Esophagus muscularis mucosa (tissue), 4 donors: ENCODE measurements around the gene SULT1A1. TPM values are rescaled to one million over a fixed set of nuclear protein-coding genes. Genes with fewer than 3 reads are reported as not detected.

ENCODE experiments used
- DNase-seq: peaks from one replicate; pipeline ENCODE4 v3.0.0-alpha.2; 2017; ENCODE audit errors: extremely low spot score
- H3K27ac ChIP-seq, 4 donors: fragments of 200-600 bp; sonication (generic); replicated peaks in 1 of 4; 1 replicate in 3 of 4; 2 replicates in 1 of 4; pipeline ENCODE4 v1.5.1; 2016 to 2019; ENCODE audit warnings: mild to moderate bottlenecking in 1 of 4
- H3K27me3 ChIP-seq, 4 donors: fragments of 200-600 bp; sonication (generic); one replicate each; pipeline versions ENCODE4 v1.5.1 to v1.6.0; 2016 to 2019
- H3K36me3 ChIP-seq, 4 donors: fragments of 200-600 bp; sonication (generic); one replicate each; pipeline ENCODE4 v1.5.1; 2016 to 2019
- H3K4me1 ChIP-seq, 4 donors: fragments of 200-600 bp; sonication (generic); one replicate each; pipeline ENCODE4 v1.5.1; 2016 to 2019
- H3K4me3 ChIP-seq, 4 donors: fragments of 200-600 bp; sonication (generic); 1 replicate in 2 of 4; 2 replicates in 2 of 4; pipeline ENCODE4 v1.5.1; 2016 to 2019; ENCODE audit warnings: mild to moderate bottlenecking in 4 of 4, moderate library complexity in 1 of 4
- H3K9me3 ChIP-seq, 4 donors: fragments of 200-600 bp; sonication (generic); 1 replicate in 3 of 4; 2 replicates in 1 of 4; pipeline ENCODE4 v1.5.1; 2016 to 2019
- EP300 ChIP-seq: sonication (generic); formaldehyde crosslinking; IDR thresholded peaks from one replicate; pipeline ENCODE4 v1.6.1; 2017; ENCODE audit warnings: antibody characterized with exemption
- POLR2A ChIP-seq: fragments of 450-650 bp; IDR thresholded peaks from one replicate; pipeline ENCODE4 v1.6.1; 2017; ENCODE audit warnings: antibody characterized with exemption, moderate library complexity, mild to moderate bottlenecking, low read depth
- POLR2AphosphoS5 ChIP-seq, 2 donors: sonication (generic); formaldehyde crosslinking; IDR thresholded peaks; one replicate each; pipeline ENCODE4 v1.6.1; 2017; ENCODE audit warnings: antibody characterized with exemption in 2 of 2
- WGBS: methylation state at CpG from one replicate; pipeline ENCODE4 v1.1.5; 2018; 5-methylcytosine and 5-hydroxymethylcytosine counted together
- intact Hi-C: fragments of 100-400 bp; cut with DNase I; formaldehyde crosslinking; loops from one replicate; pipeline ENCODE4 v1.15.1; 2023
- total RNA-seq, 4 donors: library from RNA; depleted of rRNA; stranded (reverse); fragments of >200 nt; gene quantifications; one replicate each; pipeline versions ENCODE4 v1.1.0 to v1.2.1, GENCODE V29; 2016
- TF ChIP-seq, protein P1 (sequence below), 3 experiments: fragments of 200-600 bp in 2 of 3; fragments of 450-650 bp in 1 of 3; sonication (generic) in 2 of 3; IDR thresholded peaks; one replicate each; pipeline ENCODE4 v1.5.1; 2017 to 2019; ENCODE audit warnings: antibody characterized with exemption in 3 of 3, mild to moderate bottlenecking in 2 of 3, moderate library complexity in 1 of 3

SULT1A1 gene
- total RNA-seq, 4 donors from 2014 or later, result 10.4 to 22.0 (median 16.7) TPM

DNA sequence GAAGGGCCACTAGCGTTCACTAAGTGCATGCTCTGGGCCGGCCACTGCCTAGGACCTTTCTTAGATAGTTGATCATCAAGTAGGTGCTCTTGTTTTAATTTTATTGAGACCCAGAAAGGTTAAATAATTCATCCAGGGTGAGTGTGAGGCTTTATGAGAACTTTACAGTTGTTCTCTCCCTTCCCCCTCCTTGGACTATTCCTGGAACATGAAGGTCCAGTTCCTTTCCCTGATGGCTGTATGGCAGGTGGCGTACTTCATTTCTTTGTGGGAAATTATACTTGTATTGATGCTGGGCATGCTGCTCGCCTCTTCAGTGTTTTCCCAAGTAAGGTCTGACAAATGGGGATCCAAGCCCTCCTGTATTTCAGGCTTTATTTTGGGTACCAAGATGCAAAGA, 47.6 kb downstream of the SULT1A1 start:
- 98% methylated on average over 4 of the region's 4 CpGs for WGBS
- no peak overlapping the region for H3K4me3 ChIP-seq
- no peak for DNase-seq
- H3K9me3 ChIP-seq, result peaks cover 0 to 3% (median under 1%) of the 10 kb centered on the region in 4 donors
- peaks cover 0 to 8% (median 4%) of the 10 kb centered on the region in 4 donors for H3K4me1 ChIP-seq
- peaks cover 6 to 26% (median 22%) of the 10 kb centered on the region in 4 donors for H3K36me3 ChIP-seq
- intact Hi-C loops, result no loop called here
- H3K27ac ChIP-seq, result no peak overlapping the region
- TF ChIP-seq, protein P1, sequence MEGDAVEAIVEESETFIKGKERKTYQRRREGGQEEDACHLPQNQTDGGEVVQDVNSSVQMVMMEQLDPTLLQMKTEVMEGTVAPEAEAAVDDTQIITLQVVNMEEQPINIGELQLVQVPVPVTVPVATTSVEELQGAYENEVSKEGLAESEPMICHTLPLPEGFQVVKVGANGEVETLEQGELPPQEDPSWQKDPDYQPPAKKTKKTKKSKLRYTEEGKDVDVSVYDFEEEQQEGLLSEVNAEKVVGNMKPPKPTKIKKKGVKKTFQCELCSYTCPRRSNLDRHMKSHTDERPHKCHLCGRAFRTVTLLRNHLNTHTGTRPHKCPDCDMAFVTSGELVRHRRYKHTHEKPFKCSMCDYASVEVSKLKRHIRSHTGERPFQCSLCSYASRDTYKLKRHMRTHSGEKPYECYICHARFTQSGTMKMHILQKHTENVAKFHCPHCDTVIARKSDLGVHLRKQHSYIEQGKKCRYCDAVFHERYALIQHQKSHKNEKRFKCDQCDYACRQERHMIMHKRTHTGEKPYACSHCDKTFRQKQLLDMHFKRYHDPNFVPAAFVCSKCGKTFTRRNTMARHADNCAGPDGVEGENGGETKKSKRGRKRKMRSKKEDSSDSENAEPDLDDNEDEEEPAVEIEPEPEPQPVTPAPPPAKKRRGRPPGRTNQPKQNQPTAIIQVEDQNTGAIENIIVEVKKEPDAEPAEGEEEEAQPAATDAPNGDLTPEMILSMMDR (IDR thresholded peaks at IDR 0.05), result no peak
- TF ChIP-seq POLR2AphosphoS5 (IDR thresholded peaks at IDR 0.05) (no peak), POLR2A (no peak), EP300 (no peak)
- no peaks in the 10 kb centered on the region for H3K27me3 ChIP-seq

DNA sequence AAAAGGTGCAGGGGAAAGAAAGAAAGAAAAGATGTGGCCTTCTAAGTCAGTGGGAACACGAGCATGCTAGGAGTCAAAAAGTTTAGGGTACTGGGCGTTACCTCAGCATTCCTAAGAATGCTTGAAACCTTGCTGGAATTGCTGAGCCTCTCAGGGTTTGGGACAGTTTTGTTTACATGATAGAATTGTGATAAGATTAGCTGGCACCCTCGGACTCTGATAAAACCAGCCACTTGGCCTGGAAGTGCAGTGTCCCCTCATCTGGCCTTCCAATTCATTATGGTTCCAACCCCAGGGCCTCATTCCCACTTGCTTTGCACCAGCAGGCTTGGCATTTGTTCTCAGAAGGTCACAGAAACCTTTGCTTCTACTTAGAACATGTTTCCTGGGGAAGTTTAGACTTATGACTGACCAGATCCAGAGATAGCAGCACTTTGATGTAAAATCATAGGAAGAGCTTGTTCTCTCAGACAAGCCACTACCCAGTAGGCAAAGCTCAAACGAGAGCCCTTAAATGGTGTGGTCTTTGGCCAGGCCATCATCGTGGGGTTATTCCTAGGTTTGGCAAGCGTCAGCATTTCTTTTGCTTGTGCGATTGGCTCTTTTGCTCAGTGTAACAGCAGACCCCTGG, 48.2 kb downstream of the SULT1A1 start:
- Histone ChIP-seq H3K9me3 (no peaks in the 10 kb centered on the region), H3K27ac (no peak overlapping the region), H3K27me3 (no peaks in the 10 kb centered on the region), H3K4me3 (no peak overlapping the region), H3K4me1 (peaks cover 0 to 11% (median 4%) of the 10 kb centered on the region in 4 donors), H3K36me3 (peaks cover 6 to 26% (median 26%) of the 10 kb centered on the region in 4 donors)
- DNase-seq, result no peak
- WGBS, result 81% methylated on average over 7 of the region's 7 CpGs
- TF ChIP-seq POLR2A, result no peak
- no peak for TF ChIP-seq EP300
- no peak for TF ChIP-seq POLR2AphosphoS5 (IDR thresholded peaks at IDR 0.05)
- TF ChIP-seq, protein P1 (IDR thresholded peaks at IDR 0.05), result no peak
- intact Hi-C loops, result no loop called here

DNA sequence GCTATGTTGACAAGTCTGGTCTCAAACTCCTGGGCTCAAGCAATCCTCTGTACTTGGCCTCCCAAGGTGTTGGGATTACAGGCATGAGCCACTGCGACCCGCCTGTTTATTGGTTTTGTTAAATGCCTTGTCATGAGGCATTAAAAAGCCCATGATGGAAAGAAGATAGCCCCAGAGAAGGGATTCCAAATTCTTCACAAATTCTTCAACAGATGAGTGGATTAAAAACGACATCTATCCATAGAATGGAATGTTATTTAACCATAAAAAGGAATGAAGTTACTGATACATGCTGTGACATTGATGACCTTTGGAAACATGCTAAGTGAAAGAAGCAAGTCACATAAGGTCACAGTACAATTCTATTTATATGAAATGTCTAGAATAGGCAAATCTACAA, 51.4 kb downstream of the SULT1A1 start:
- H3K27ac ChIP-seq, result no peak overlapping the region
- WGBS, result 72% methylated on average over 3 of the region's 3 CpGs
- H3K4me3 ChIP-seq, result no peak overlapping the region
- no peak for DNase-seq
- H3K27me3 ChIP-seq, result no peaks in the 10 kb centered on the region
- TF ChIP-seq EP300 (no peak), POLR2AphosphoS5 (IDR thresholded peaks at IDR 0.05) (no peak), POLR2A (no peak)
- TF ChIP-seq, protein P1 (IDR thresholded peaks at IDR 0.05), result no peak
- H3K4me1 ChIP-seq, result peaks cover 12 to 33% (median 16%) of the 10 kb centered on the region in 4 donors
- peaks cover 6 to 32% (median 25%) of the 10 kb centered on the region in 4 donors for H3K36me3 ChIP-seq
- no peaks in the 10 kb centered on the region for H3K9me3 ChIP-seq
- intact Hi-C loops, result no loop called here

DNA sequence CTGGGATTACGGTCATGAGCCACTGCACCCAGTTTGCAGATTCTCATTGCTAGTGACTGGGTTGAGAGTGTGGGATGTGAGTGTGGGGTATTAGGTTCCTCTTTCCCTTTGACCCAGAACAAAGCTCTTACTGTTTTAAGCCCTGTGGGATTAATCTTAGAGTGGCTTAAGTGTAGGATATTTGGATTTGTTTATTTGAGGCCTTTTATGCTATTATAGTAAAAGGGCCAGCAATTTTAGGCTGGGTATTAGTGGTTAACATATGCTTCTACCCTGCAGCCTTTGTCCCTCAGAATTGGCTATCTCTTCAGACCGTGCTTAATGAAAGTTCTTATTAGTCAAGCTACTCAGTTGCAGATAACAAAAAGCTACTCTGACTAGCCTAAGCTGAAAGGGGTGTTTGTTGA, 52.9 kb downstream of the SULT1A1 start:
- Histone ChIP-seq H3K36me3 (peaks cover 6 to 32% (median 25%) of the 10 kb centered on the region in 4 donors), H3K9me3 (no peaks in the 10 kb centered on the region), H3K27me3 (no peaks in the 10 kb centered on the region), H3K4me3 (no peak overlapping the region), H3K27ac (no peak overlapping the region), H3K4me1 (peaks cover 14 to 32% (median 22%) of the 10 kb centered on the region in 4 donors)
- no peak for DNase-seq
- WGBS, result 93% methylated on average over 2 of the region's 2 CpGs
- TF ChIP-seq POLR2AphosphoS5 (IDR thresholded peaks at IDR 0.05) (no peak), POLR2A (no peak), EP300 (no peak)
- TF ChIP-seq, protein P1 (IDR thresholded peaks at IDR 0.05), result no peak
- intact Hi-C loops, result no loop called here
